Kidney epithelial cell (primary cell): ENCODE data around the gene FNDC1. TPM values are rescaled to one million over a fixed set of nuclear protein-coding genes. Genes with fewer than 3 reads are reported as not detected.

ENCODE experiments used
- DNase-seq: peaks from one replicate; pipeline ENCODE4 v3.0.0-alpha.2; 2010; ENCODE audit warnings: low read depth
- H3K27me3 ChIP-seq: 2 replicates; pipeline ENCODE4 v1.6.0; 2011; ENCODE audit warnings: low read length; ENCODE audit not compliant: control insufficient read depth, insufficient read depth
- H3K36me3 ChIP-seq: 2 replicates; pipeline ENCODE4 v1.5.1; 2011; ENCODE audit warnings: low read length; ENCODE audit not compliant: control insufficient read depth, insufficient read depth
- H3K4me3 ChIP-seq: 2 replicates; pipeline ENCODE4 v1.5.1; 2011; ENCODE audit warnings: low read depth, mild to moderate bottlenecking, control low read depth, low read length
- CTCF ChIP-seq: IDR thresholded peaks from 2 replicates; pipeline ENCODE4 v1.5.1; 2011; ENCODE audit warnings: mild to moderate bottlenecking, moderate library complexity, low read length, control low read depth, inconsistent platforms; ENCODE audit not compliant: insufficient read depth, poor library complexity, severe bottlenecking
- total RNA-seq: library from RNA; depleted of rRNA; stranded (reverse); fragments of >200 nt; gene quantifications from 2 replicates; pipeline ENCODE4 v1.2.3, GENCODE V29; 2015

Gene FNDC1
- total RNA-seq, 1 donor from 2014 or later = 1.0 TPM

- no peak for TF ChIP-seq CTCF
- DNase-seq = no peak
- Histone ChIP-seq H3K27me3 (no peaks in the 10 kb centered on the region), H3K4me3 (no peak overlapping the region), H3K36me3 (no peaks in the 10 kb centered on the region)
Measured at GRCh38 chr6:159312206-159312605, 143.0 kb downstream of the FNDC1 start.

- DNase-seq = no peak
- TF ChIP-seq CTCF = no peak
- Histone ChIP-seq H3K27me3 (no peaks in the 10 kb centered on the region), H3K4me3 (no peak overlapping the region), H3K36me3 (no peaks in the 10 kb centered on the region)
Measured at GRCh38 chr6:159313018-159313417, 143.8 kb downstream of the FNDC1 start.

GRCh38 chr6:159315562-159315961 is 146.4 kb downstream of the FNDC1 start:
- H3K36me3 ChIP-seq = no peaks in the 10 kb centered on the region
- no peaks in the 10 kb centered on the region for H3K27me3 ChIP-seq
- no peak overlapping the region for H3K4me3 ChIP-seq
- no peak for TF ChIP-seq CTCF
- no peak for DNase-seq

GRCh38 chr6:159317430-159317829 is 148.2 kb downstream of the FNDC1 start:
- H3K4me3 ChIP-seq = no peak overlapping the region
- no peak for DNase-seq
- TF ChIP-seq CTCF = no peak

GRCh38 chr6:159321267-159321666 is 152.1 kb downstream of the FNDC1 start:
- no peak for DNase-seq
- Histone ChIP-seq H3K36me3 (no peaks in the 10 kb centered on the region), H3K4me3 (no peak overlapping the region), H3K27me3 (no peaks in the 10 kb centered on the region)
- TF ChIP-seq CTCF = no peak

More at GRCh38 chr6:159317430-159317829, 148.2 kb downstream of the FNDC1 start:
- no peaks in the 10 kb centered on the region for H3K36me3 ChIP-seq
- H3K27me3 ChIP-seq = no peaks in the 10 kb centered on the region

Other genes starting within 250 kb of the FNDC1 start
- 7.1 and 8.3 TPM in 2 replicates for gene RSPH3, start 169.2 kb upstream of the FNDC1 start, total RNA-seq
- 0.96 and 1.2 TPM in 2 replicates for gene TAGAP, start 124.4 kb upstream of the FNDC1 start, total RNA-seq